GM23248 (cell line): ENCODE measurements around the gene ZBTB20. TPM values are rescaled to one million over a fixed set of nuclear protein-coding genes. Genes with fewer than 3 reads are reported as not detected.

Experiments
- DNase-seq: peaks from one replicate; pipeline ENCODE4 v3.0.0-alpha.2; 2015
- H2AFZ ChIP-seq: fragments of 200-600 bp; sonication (generic); 2 replicates; pipeline ENCODE4 v1.6.1; 2016; ENCODE audit warnings: antibody characterized with exemption
- H3F3A ChIP-seq: fragments of 200-600 bp; sonication (generic); 2 replicates; pipeline ENCODE4 v1.6.1; 2016; ENCODE audit warnings: mild to moderate bottlenecking, antibody characterized with exemption, mixed run types; ENCODE audit not compliant: insufficient read depth
- H3K27ac ChIP-seq: fragments of 200-600 bp; sonication (generic); 2 replicates; pipeline ENCODE4 v1.5.1; 2016; ENCODE audit warnings: mild to moderate bottlenecking
- H3K27me3 ChIP-seq: fragments of 200-600 bp; sonication (generic); replicated peaks from 2 replicates; pipeline ENCODE4 v1.6.1; 2016; ENCODE audit warnings: mild to moderate bottlenecking; ENCODE audit not compliant: insufficient read depth
- H3K36me3 ChIP-seq: fragments of 200-600 bp; sonication (generic); 2 replicates; pipeline ENCODE4 v1.6.1; 2016; ENCODE audit warnings: low read depth, mild to moderate bottlenecking
- H3K4me1 ChIP-seq: fragments of 200-600 bp; sonication (generic); 2 replicates; pipeline ENCODE4 v1.6.1; 2016; ENCODE audit warnings: mild to moderate bottlenecking; ENCODE audit not compliant: insufficient read depth
- H3K4me2 ChIP-seq: fragments of 200-600 bp; sonication (generic); one replicate; pipeline ENCODE4 v1.6.1; 2016; ENCODE audit warnings: mild to moderate bottlenecking; ENCODE audit not compliant: unreplicated experiment
- H3K4me3 ChIP-seq: fragments of 200-600 bp; sonication (generic); 2 replicates; pipeline ENCODE4 v1.5.1; 2016; ENCODE audit warnings: mild to moderate bottlenecking
- H3K79me2 ChIP-seq: fragments of 200-600 bp; sonication (generic); 2 replicates; pipeline ENCODE4 v1.6.1; 2016; ENCODE audit warnings: mild to moderate bottlenecking; ENCODE audit not compliant: insufficient read depth
- H3K9ac ChIP-seq: fragments of 200-600 bp; sonication (generic); 2 replicates; pipeline ENCODE4 v1.6.1; 2016; ENCODE audit warnings: mild to moderate bottlenecking
- H3K9me2 ChIP-seq: fragments of 200-600 bp; sonication (generic); 2 replicates; pipeline ENCODE4 v1.6.1; 2016; ENCODE audit warnings: mixed run types, mild to moderate bottlenecking, moderate library complexity; ENCODE audit not compliant: insufficient read depth
- H3K9me3 ChIP-seq: fragments of 200-600 bp; sonication (generic); one replicate; pipeline ENCODE4 v1.6.1; 2017; ENCODE audit warnings: low read depth
- H4K20me1 ChIP-seq: fragments of 200-600 bp; sonication (generic); 2 replicates; pipeline ENCODE4 v1.6.0; 2016; ENCODE audit not compliant: insufficient read depth
- EZH2 ChIP-seq: fragments of 200-600 bp; sonication (generic); IDR thresholded peaks from 2 replicates; pipeline ENCODE4 v1.6.1; 2018; ENCODE audit warnings: antibody characterized with exemption, mild to moderate bottlenecking; ENCODE audit not compliant: insufficient read depth, poor library complexity, severe bottlenecking
- EZH2phosphoT487 ChIP-seq: fragments of 200-600 bp; sonication (generic); IDR thresholded peaks from 2 replicates; pipeline ENCODE4 v1.6.1; 2018; ENCODE audit warnings: antibody characterized with exemption, moderate library complexity, mild to moderate bottlenecking, low read depth; ENCODE audit not compliant: insufficient read depth
- WGBS, 2 experiments: methylation state at CpG; one replicate each; pipeline ENCODE4 v1.1.6; 2015 to 2017; ENCODE audit warnings: low lambda C conversion rate in 2 of 2, low coverage in 1 of 2; ENCODE audit errors: missing lambda C conversion rate in 2 of 2; 5-methylcytosine and 5-hydroxymethylcytosine counted together
- in situ Hi-C: fragments of 300-500 bp; cut with MboI; formaldehyde crosslinking; loops from 2 replicates; pipeline ENCODE4 v1.15.0; 2020
- microRNA counts: library from miRNA; unstranded; fragments of <30 nt; microRNA quantifications from one replicate; lab custom pipeline; 2016
- microRNA-seq: library from miRNA; unstranded; fragments of <30 nt; microRNA quantifications from one replicate; pipeline ENCODE4, GENCODE V29; 2016; ENCODE audit warnings: borderline number of aligned reads
- polyA plus RNA-seq: library from polyadenylated mRNA; unstranded; fragments of >200 nt; fragmentation: Nextera tagmentation; extraction: Ambion mirVana; gene quantifications from 2 replicates; pipeline ENCODE4 v1.2.1, GENCODE V29; 2016
- small RNA-seq: library from RNA; depleted of rRNA; stranded (forward); fragments of <200 nt; gene quantifications from one replicate; pipeline ENCODE3, GENCODE V24; 2014; ENCODE audit warnings: low read depth, low replicate concordance
- total RNA-seq: library from RNA; depleted of rRNA; stranded (reverse); fragments of >200 nt; shearing (Covaris generic); gene quantifications from 2 replicates; pipeline ENCODE4 v1.2.3, GENCODE V29; 2014

Gene ZBTB20
- total and polyA plus RNA-seq, 2 experiments from 2014 or later, result 9.2 to 12.2 TPM

DNA sequence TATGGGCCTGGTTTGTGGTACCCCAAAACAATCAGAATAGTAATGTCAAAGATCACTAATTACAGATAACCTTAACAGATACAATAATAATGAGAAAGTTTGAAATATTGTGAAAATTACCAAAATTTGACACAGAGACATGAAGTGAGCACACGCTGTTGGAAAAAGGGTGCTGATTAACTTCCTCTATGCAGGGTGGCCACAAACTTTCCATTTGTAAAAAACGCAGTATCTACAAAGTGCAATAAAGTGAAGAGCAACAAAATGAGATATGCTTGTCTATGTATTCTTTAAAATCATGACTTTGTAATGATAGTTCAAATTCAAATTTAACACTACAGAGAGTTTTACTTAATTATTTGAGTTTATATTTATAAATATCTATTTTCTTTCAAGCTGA lies 860.8 kb downstream of the ZBTB20 start:
- H4K20me1 ChIP-seq, result no peaks in the 10 kb centered on the region

GRCh38 chr3:114285648-114286230 lies 861.3 kb downstream of the ZBTB20 start:
- no peaks in the 10 kb centered on the region for H3K36me3 ChIP-seq
- in situ Hi-C loops, result no loop called here
- H3K27me3 ChIP-seq, result no peaks in the 10 kb centered on the region
- H3K9ac ChIP-seq, result no peak overlapping the region
- H3K9me2 ChIP-seq, result no peaks in the 10 kb centered on the region
- no peak overlapping the region for H2AFZ ChIP-seq
- DNase-seq, result no peak
- no peak overlapping the region for H3K4me3 ChIP-seq
- no peak for TF ChIP-seq EZH2
- no peak for TF ChIP-seq EZH2phosphoT487
- no peaks in the 10 kb centered on the region for H3K9me3 ChIP-seq
- H3K27ac ChIP-seq, result no peak overlapping the region
- H4K20me1 ChIP-seq, result no peaks in the 10 kb centered on the region
- no peaks in the 10 kb centered on the region for H3K4me1 ChIP-seq
- H3K4me2 ChIP-seq, result no peak overlapping the region
- no peaks in the 10 kb centered on the region for H3K79me2 ChIP-seq
- H3F3A ChIP-seq, result no peaks in the 10 kb centered on the region
- WGBS, 2 experiments, result 81 to 87% methylated on average over 3 of the region's 3 CpGs

More for the DNA sequence above, 860.8 kb downstream of the ZBTB20 start:
- DNase-seq, result no peak
- Histone ChIP-seq H3K79me2 (no peaks in the 10 kb centered on the region), H3K9ac (no peak overlapping the region), H3K9me3 (no peaks in the 10 kb centered on the region), H3K4me3 (no peak overlapping the region), H3F3A (no peaks in the 10 kb centered on the region), H3K27ac (no peak overlapping the region), H3K36me3 (no peaks in the 10 kb centered on the region), H3K4me1 (no peaks in the 10 kb centered on the region), H3K27me3 (no peaks in the 10 kb centered on the region), H2AFZ (no peak overlapping the region), H3K9me2 (no peaks in the 10 kb centered on the region), H3K4me2 (no peak overlapping the region)
- WGBS, 2 experiments, result 82 to 84% methylated on average over 2 of the region's 2 CpGs
- TF ChIP-seq EZH2 (no peak), EZH2phosphoT487 (no peak)
- in situ Hi-C loops, result no loop called here

- Histone ChIP-seq H2AFZ (no peak overlapping the region), H3K27me3 (no peaks in the 10 kb centered on the region), H3K4me2 (no peak overlapping the region), H3K79me2 (no peaks in the 10 kb centered on the region), H3K9me2 (no peaks in the 10 kb centered on the region), H3K36me3 (no peaks in the 10 kb centered on the region), H3K4me1 (no peaks in the 10 kb centered on the region), H4K20me1 (no peaks in the 10 kb centered on the region), H3K9ac (no peak overlapping the region), H3F3A (no peaks in the 10 kb centered on the region), H3K27ac (no peak overlapping the region), H3K9me3 (no peaks in the 10 kb centered on the region), H3K4me3 (no peak overlapping the region)
- in situ Hi-C loops, result no loop called here
- TF ChIP-seq EZH2 (no peak), EZH2phosphoT487 (no peak)
- no peak for DNase-seq
- WGBS, 2 experiments, result 72 to 82% methylated on average over 1 of the region's 1 CpG
Measured at GRCh38 chr3:114284644-114285043, 862.4 kb downstream of the ZBTB20 start.

MicroRNAs within 50 kb of the gene (microRNA counts, 767-probe panel; counts per million panel counts)
- 447 counts per million, percentile 86 among the panel's probes with 10 or more counts for microRNA hsa-miR-568 (lab: Ali Mortazavi, UCI)

Small RNA genes within 50 kb of the gene (microRNA-seq; reads per million reads assigned to microRNA genes)
- gene MIR4796, result not detected

Small RNA genes within 50 kb of the gene (small RNA-seq; reads per million reads assigned to genes)
- gene MIR4796, result not detected
